Measurements from ENCODE around the gene CDH4.
"Not testable (repeated sequence)": the region's sequence is repeated elsewhere in the genome, so short reads cannot be mapped to it uniquely, and the experiment has no call there.

The CDH4 gene

DNA sequence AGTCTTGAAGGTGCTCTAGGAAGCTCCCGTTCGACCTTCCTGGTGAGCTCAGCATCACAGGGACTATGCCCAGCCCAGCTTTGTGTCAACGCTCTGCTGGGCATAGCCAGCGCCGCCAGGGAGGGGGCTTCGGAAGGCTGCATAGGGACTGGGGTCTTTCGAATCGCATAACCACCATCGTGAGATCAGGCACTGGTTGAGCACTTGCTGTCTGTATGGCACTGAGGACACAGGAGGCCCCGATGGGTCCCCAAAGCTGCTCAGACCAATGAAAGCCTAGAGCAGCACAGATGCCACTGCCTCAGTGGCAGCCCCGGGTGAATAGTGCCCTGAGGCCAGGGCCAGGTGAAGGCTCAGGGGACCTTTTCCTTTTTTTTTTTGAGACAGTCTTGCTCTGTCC lies 716.9 kb downstream of the CDH4 start:
- H3K4me3 ChIP-seq (ENCODE audit: low read depth, low read length): no peak overlapping the region
- DNase-seq (ENCODE audit: low read depth, low spot score): no peak
- TF ChIP-seq, protein P1, sequence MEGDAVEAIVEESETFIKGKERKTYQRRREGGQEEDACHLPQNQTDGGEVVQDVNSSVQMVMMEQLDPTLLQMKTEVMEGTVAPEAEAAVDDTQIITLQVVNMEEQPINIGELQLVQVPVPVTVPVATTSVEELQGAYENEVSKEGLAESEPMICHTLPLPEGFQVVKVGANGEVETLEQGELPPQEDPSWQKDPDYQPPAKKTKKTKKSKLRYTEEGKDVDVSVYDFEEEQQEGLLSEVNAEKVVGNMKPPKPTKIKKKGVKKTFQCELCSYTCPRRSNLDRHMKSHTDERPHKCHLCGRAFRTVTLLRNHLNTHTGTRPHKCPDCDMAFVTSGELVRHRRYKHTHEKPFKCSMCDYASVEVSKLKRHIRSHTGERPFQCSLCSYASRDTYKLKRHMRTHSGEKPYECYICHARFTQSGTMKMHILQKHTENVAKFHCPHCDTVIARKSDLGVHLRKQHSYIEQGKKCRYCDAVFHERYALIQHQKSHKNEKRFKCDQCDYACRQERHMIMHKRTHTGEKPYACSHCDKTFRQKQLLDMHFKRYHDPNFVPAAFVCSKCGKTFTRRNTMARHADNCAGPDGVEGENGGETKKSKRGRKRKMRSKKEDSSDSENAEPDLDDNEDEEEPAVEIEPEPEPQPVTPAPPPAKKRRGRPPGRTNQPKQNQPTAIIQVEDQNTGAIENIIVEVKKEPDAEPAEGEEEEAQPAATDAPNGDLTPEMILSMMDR (IDR thresholded peaks at IDR 0.05; ENCODE audit: insufficient read depth, low read length, missing control alignments): no peak
- CTCF ChIA-PET: no interaction called here
- POLR2A ChIA-PET: no interaction called here

DNA sequence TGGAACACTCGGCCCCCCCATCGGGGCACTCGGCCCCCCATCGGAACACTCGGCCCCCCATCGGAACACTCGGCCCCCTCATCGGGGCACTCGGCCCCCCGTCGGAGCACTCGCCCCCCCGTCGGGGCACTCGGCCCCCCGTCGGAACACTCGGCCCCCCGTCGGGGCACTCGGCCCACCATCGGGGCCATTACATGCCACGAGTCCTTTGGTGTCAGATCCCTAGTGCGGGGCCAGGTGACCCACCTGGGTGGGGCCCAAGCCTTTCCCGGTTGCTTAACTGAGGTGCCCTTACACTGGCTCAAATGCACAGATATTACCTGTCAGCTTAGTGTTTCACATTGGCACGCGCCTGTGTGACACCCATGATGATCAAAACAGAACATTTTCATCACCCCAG lies 717.7 kb downstream of the CDH4 start:
- TF ChIP-seq, protein P1 (IDR thresholded peaks at IDR 0.05; ENCODE audit: insufficient read depth, low read length, missing control alignments): no peak
- no peak overlapping the region for H3K4me3 ChIP-seq (ENCODE audit: low read depth, low read length)
- ChIA-PET POLR2A (no interaction called here), CTCF (no interaction called here)
- no peak for DNase-seq (ENCODE audit: low read depth, low spot score)

DNA sequence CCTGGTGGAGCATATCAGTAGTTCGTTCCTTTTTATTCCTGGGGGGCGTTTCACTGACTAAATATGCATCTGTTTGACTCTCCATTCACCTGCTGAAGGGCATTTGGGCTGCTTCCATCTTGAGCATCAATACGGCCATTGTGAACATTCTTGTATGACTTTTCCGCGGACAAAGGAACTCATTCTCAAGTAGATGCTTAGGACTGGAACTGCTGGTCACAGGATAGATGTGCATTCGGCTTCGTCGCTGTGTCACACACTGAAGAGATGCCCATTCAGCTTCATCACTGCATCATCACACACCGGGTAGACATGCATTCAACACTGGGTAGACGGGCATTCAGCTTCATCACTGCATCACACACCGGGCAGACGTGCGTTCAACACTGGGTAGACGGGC lies 718.3 kb downstream of the CDH4 start:
- ChIA-PET CTCF (no interaction called here), POLR2A (no interaction called here)
- TF ChIP-seq, protein P1 (IDR thresholded peaks at IDR 0.05; ENCODE audit: insufficient read depth, low read length, missing control alignments): no peak
- no peak for DNase-seq (ENCODE audit: low read depth, low spot score)
- no peak overlapping the region for H3K4me3 ChIP-seq (ENCODE audit: low read depth, low read length)

DNA sequence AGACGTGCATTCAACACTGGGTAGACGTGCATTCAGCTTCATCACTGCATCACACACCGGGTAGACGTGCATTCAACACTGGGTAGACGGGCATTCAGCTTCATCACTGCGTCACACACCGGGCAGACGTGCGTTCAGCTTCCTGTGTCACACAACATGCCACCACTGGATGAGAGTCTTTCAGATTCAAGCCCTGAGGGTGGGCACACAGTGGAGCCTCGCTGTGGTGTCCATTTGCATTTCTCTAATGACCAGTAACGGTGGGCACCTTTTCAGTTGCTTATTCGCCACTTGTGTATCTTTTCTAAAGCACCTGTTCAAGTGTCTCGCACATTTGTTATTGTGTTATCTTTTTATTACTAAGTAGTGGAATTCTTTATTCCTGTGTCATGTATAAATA lies 719.5 kb downstream of the CDH4 start:
- H3K4me3 ChIP-seq (ENCODE audit: low read depth, low read length); CTCF ChIA-PET; DNase-seq (ENCODE audit: low read depth, low spot score); POLR2A ChIA-PET: not testable (repeated sequence)

DNA sequence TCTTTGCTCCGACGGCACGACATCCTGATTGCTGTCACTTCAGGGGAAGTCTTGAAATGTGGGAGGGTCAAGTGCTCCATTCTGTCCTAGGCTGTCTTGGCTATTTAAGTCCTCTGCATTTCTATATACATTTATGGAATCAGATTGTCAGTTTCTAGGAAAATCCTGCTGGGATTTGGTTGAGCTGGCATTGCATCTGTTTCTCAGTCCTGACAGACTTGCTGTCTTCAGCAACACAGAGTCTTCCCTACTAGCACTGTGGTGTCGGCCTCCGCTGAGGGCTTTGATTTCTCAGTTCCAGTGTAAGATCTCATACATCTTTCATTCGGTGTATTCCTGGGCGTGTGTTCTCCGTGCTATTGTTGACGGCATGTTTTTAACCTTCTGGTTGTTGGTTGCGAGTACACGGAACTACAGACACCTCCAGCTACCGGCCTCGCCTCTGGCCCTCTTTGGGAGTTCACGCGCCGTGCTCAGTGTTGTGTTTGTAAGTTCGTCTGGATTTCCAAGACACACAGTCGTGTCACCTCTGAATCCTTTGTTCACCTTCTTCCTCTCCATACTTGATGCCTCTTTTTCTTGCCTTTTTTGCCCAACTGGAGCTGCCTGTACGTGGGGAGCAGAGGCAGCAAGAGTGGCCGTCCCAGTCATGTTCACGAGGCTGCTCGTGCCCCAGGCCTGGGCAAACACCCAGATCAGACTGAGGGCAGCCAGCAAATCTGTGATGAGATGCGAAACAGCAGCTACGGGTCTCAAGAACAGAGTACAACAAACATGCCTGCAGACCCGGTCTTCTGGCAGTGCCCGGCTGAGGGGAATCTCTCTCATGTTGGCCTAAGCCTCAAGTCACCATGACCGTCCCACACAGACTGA lies 720.8 kb downstream of the CDH4 start:
- no peak overlapping the region for H3K4me3 ChIP-seq (ENCODE audit: low read depth, low read length)
- TF ChIP-seq, protein P1 (IDR thresholded peaks at IDR 0.05; ENCODE audit: insufficient read depth, low read length, missing control alignments): no peak
- ChIA-PET CTCF (no interaction called here), POLR2A (no interaction called here)
- DNase-seq (ENCODE audit: low read depth, low spot score): no peak

DNA sequence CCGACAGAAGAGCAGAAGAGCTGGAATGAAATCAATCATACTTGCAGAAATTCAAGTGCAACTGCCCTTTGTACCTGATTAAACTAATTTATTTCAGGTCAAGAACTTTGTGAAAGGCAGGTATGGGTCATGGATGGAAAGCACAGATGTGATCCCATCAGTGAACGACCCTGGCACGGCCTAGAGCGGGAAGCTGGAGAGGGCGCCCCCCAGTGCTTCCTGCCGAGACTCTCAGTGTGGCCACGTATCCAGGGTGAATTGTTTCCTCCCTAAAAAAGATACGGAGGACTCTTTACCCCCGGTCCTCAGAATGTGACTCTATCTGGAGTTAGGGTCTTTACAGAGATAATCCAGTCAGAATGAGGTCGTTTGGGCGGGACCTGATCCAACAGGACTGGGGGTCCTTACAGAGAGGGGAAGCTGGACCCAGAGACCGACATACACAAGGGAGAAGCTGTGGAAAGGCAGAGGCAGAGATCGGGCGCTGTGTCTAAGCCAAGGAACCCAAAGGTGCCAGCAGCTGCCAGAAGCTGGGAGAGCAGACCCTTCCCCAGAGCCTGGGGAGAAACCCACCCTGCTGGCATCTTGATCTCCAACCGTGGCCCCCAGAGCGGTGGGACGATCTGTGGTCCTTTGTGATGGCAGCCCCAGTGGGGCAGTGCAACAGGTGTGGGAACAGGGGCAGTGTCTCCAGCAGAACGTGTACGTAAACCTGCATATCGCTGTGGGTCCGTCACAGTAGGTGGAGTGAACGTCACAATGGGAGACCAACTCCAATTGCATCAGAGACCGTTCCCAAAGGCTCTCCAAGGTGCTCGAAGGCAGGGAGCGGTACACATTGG lies 721.7 kb downstream of the CDH4 start:
- H3K4me3 ChIP-seq (ENCODE audit: low read depth, low read length): no peak overlapping the region
- POLR2A ChIA-PET: no interaction called here
- TF ChIP-seq, protein P1 (IDR thresholded peaks at IDR 0.05; ENCODE audit: insufficient read depth, low read length, missing control alignments): no peak
- no peak for DNase-seq (ENCODE audit: low read depth, low spot score)
- CTCF ChIA-PET: no interaction called here

Data from AG04449 (cell line).